Stimulated activated CD4-positive, alpha-beta T cell treated with anti-CD3 and anti-CD28 coated beads, Interleukin-1b, Interleukin-23, amount 100 ng/mL, for 1 hour (primary cell): ENCODE data around the gene KMT2E.

Experiments used
- DNase-seq, 2 donors: peaks; one replicate each; pipeline ENCODE4 v3.0.0-alpha.2; 2020; ENCODE audit warnings: low read depth in 2 of 2

KMT2E gene

GRCh38 chr7:105007298-105007697 is 6.7 kb upstream of the KMT2E start:
- no peak for DNase-seq

GRCh38 chr7:105009667-105010503 is 4.1 kb upstream of the KMT2E start:
- no peak for DNase-seq

GRCh38 chr7:105010504-105011130 is 3.4 kb upstream of the KMT2E start:
- no peak for DNase-seq

- DNase-seq, result no peak
Observed at GRCh38 chr7:105011141-105011830, 2.7 kb upstream of the KMT2E start.

GRCh38 chr7:105011831-105012502 is 2.0 kb upstream of the KMT2E start:
- DNase-seq, result no peak

GRCh38 chr7:105012503-105013220 is 1.3 kb upstream of the KMT2E start:
- peak; percentile 99 to 100 for DNase-seq

- peak; percentile 77 to 88 for DNase-seq
Observed at GRCh38 chr7:105013221-105013815, 687 bp upstream of the KMT2E start.

GRCh38 chr7:105014693-105015389 is 836 bp downstream of the KMT2E start:
- peak; percentile 13 to 18 for DNase-seq

- no peak for DNase-seq
Observed at GRCh38 chr7:105015390-105015965, 1.5 kb downstream of the KMT2E start.

- DNase-seq, result no peak
Observed at GRCh38 chr7:105016068-105016708, 2.2 kb downstream of the KMT2E start.

GRCh38 chr7:105016709-105017656 is 3.0 kb downstream of the KMT2E start:
- no peak for DNase-seq

- DNase-seq, result no peak
Observed at GRCh38 chr7:105017657-105018365, 3.8 kb downstream of the KMT2E start.

- no peak for DNase-seq
Observed at GRCh38 chr7:105019269-105019668, 5.3 kb downstream of the KMT2E start.

GRCh38 chr7:105020926-105021325 is 6.9 kb downstream of the KMT2E start:
- no peak for DNase-seq

- DNase-seq, result no peak
Observed at GRCh38 chr7:105021352-105021751, 7.3 kb downstream of the KMT2E start.

- no peak for DNase-seq
Observed at GRCh38 chr7:105021967-105022366, 8.0 kb downstream of the KMT2E start.

GRCh38 chr7:105022458-105022857 is 8.5 kb downstream of the KMT2E start:
- DNase-seq, result no peak

- no peak for DNase-seq
Observed at GRCh38 chr7:105024734-105025133, 10.7 kb downstream of the KMT2E start.
